PFSK-1 (cell line): Measurements from ENCODE around the gene ANO10.

Experiments used
- FOXP2 ChIP-seq: optimal IDR thresholded peaks from 2 replicates; pipeline ENCODE3; 2011; ENCODE audit warnings: borderline replicate concordance, control low read depth, inconsistent platforms; ENCODE audit not compliant: insufficient read depth; ENCODE audit errors: extremely low read length, extremely low read depth
- POLR2AphosphoS5 ChIP-seq: IDR thresholded peaks from 2 replicates; pipeline ENCODE4 v1.6.1; 2012; ENCODE audit warnings: low read depth, mild to moderate bottlenecking, control low read depth, low read length, moderate library complexity
- REST ChIP-seq, 2 experiments: IDR thresholded peaks; 2 replicates each; pipeline versions ENCODE4 v1.6.1 to v1.8.0; 2011 to 2012; ENCODE audit warnings: low read depth in 2 of 2, low read length in 2 of 2, control low read depth in 1 of 2, inconsistent platforms in 1 of 2, mild to moderate bottlenecking in 1 of 2, moderate library complexity in 1 of 2; ENCODE audit not compliant: insufficient read depth in 1 of 2
- SIN3A ChIP-seq: IDR thresholded peaks from 2 replicates; pipeline ENCODE4 v1.6.1; 2012; ENCODE audit warnings: mild to moderate bottlenecking, low read length, moderate library complexity, borderline replicate concordance; ENCODE audit not compliant: insufficient read depth
- TAF1 ChIP-seq: IDR thresholded peaks from 2 replicates; pipeline ENCODE4 v1.6.1; 2012; ENCODE audit warnings: low read length, control low read depth, borderline replicate concordance; ENCODE audit not compliant: insufficient read depth

Gene ANO10

GRCh38 chr3:43503067-43503728 lies 118.6 kb downstream of the ANO10 start:
- TF ChIP-seq REST (IDR thresholded peaks at IDR 0.05; ENCODE audit: insufficient read depth in 1 of 2, low read depth in 2 of 2, low read length in 2 of 2) = no peak
- TF ChIP-seq TAF1 = no peak
- no peak for TF ChIP-seq SIN3A
- TF ChIP-seq POLR2AphosphoS5 = no peak
- TF ChIP-seq FOXP2 = no peak

DNA sequence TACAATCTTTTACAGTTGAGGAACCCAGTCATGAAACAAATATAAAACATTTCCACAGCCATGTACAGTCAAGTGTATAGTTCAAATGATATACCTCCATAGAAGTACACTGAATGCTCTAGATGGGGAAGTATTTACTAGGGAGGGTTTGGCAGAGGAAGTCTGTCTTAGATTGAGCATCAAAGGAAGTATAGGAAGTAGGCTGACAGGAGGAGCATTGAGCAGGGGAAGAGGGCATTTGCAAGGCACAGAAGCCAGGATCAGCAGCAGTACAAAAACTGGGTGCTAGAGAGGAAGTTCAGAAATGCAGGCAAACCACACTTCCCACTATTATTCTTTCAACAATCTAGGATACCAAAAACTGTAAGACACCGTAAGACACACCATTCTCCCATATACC lies 122.6 kb downstream of the ANO10 start:
- TF ChIP-seq SIN3A (no peak), REST (IDR thresholded peaks at IDR 0.05; ENCODE audit: insufficient read depth in 1 of 2, low read depth in 2 of 2, low read length in 2 of 2) (no peak), FOXP2 (no peak), POLR2AphosphoS5 (no peak)

DNA sequence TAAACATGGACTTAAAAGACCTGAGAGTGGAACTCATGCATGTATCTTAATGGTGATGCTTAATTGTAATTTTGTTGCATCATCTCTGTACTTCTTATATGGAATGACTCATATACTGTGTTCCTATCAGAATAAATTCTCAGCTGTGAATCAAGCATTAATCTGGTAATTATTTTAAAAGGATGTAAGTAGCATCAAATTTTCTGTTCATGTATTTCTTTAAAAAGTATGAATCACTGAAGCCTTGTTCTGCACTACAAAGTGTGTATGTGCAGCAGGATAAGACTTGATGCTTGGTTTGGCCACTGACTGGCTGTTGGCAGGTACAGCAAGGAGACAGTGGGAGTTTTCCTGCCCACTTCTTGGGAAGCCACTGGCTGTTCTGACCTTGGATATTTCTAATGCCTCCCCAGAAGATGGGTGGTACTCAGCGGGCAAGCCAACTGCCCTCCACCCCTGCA lies 123.9 kb downstream of the ANO10 start:
- TF ChIP-seq SIN3A (no peak), REST (IDR thresholded peaks at IDR 0.05; ENCODE audit: insufficient read depth in 1 of 2, low read depth in 2 of 2, low read length in 2 of 2) (no peak), POLR2AphosphoS5 (no peak), TAF1 (no peak), FOXP2 (no peak)

DNA sequence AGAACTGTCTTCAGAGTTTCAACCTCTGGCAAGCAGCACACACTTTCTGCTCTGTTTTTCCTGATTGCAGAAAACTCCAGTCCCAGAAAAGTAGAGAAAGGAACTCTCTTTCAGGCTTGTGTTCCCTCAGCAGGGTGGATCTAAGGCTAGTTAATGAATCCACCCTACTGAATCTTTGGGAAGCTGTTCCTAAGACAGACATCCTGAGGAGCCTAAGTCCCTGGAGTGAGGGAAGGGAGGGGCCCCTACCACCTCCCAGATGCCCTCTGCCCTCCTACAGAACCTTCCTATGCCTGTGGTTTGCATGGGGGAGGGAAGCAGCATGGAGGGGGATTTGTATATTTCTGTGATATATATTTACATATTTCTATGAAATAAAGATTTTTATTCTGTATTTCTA lies 124.4 kb downstream of the ANO10 start:
- TF ChIP-seq SIN3A (no peak), FOXP2 (no peak), POLR2AphosphoS5 (no peak), REST (IDR thresholded peaks at IDR 0.05; ENCODE audit: insufficient read depth in 1 of 2, low read depth in 2 of 2, low read length in 2 of 2) (no peak)
